Smooth muscle cell (in vitro differentiated cells): Measurements from ENCODE around the gene KRCC1. TPM values are rescaled to one million over a fixed set of nuclear protein-coding genes. Genes with fewer than 3 reads are reported as not detected.
A peak's percentile ranks its signal among the peaks of the same experiment; 100 is the strongest.

Experiments used
- DNase-seq: peaks from one replicate; lab custom pipeline; 2025; ENCODE audit not compliant: unreplicated experiment; lab: John Stamatoyannopoulos, UW
- H2AFZ ChIP-seq: fragments of 200-600 bp; sonication (generic); 2 replicates; pipeline ENCODE4 v1.6.0; 2016; ENCODE audit warnings: antibody characterized with exemption, low read depth, mild to moderate bottlenecking
- H3F3A ChIP-seq: fragments of 200-600 bp; sonication (generic); 2 replicates; pipeline ENCODE4 v1.6.0; 2017; ENCODE audit warnings: antibody characterized with exemption, low read depth
- H3K27ac ChIP-seq: fragments of 200-600 bp; sonication (generic); 2 replicates; pipeline ENCODE4 v1.5.1; 2016; ENCODE audit warnings: low read depth, mild to moderate bottlenecking
- H3K27me3 ChIP-seq: fragments of 200-600 bp; sonication (generic); 2 replicates; pipeline ENCODE4 v1.6.1; 2016; ENCODE audit warnings: low read depth, mild to moderate bottlenecking
- H3K36me3 ChIP-seq: fragments of 200-600 bp; sonication (generic); 2 replicates; pipeline ENCODE4 v1.5.1; 2016; ENCODE audit warnings: low read depth
- H3K4me1 ChIP-seq: fragments of 200-600 bp; sonication (generic); 2 replicates; pipeline ENCODE4 v1.5.1; 2016; ENCODE audit warnings: low read depth
- H3K4me2 ChIP-seq: fragments of 200-600 bp; sonication (generic); 2 replicates; pipeline ENCODE4 v1.6.0; 2016; ENCODE audit warnings: mild to moderate bottlenecking
- H3K4me3 ChIP-seq: fragments of 200-600 bp; sonication (generic); 2 replicates; pipeline ENCODE4 v1.5.1; 2016; ENCODE audit warnings: mild to moderate bottlenecking
- H3K79me2 ChIP-seq: fragments of 200-600 bp; sonication (generic); 2 replicates; pipeline ENCODE4 v1.6.0; 2016; ENCODE audit warnings: low read depth, mild to moderate bottlenecking
- H3K9ac ChIP-seq: fragments of 200-600 bp; sonication (generic); 2 replicates; pipeline ENCODE4 v1.6.0; 2016; ENCODE audit warnings: low read depth
- H3K9me3 ChIP-seq: fragments of 200-600 bp; sonication (generic); replicated peaks from 2 replicates; pipeline ENCODE4 v1.5.1; 2016; ENCODE audit warnings: low read depth
- H4K20me1 ChIP-seq: fragments of 200-600 bp; sonication (generic); 2 replicates; pipeline ENCODE4 v1.6.0; 2016; ENCODE audit warnings: low read depth
- CTCF ChIP-seq: fragments of 200-600 bp; sonication (generic); IDR thresholded peaks from 2 replicates; pipeline ENCODE4 v1.5.1; 2017; ENCODE audit warnings: borderline replicate concordance, mild to moderate bottlenecking, antibody characterized with exemption; ENCODE audit not compliant: insufficient read depth, poor library complexity, severe bottlenecking
- WGBS: methylation state at CpG from one replicate; pipeline ENCODE4 v1.1.7; 2016; ENCODE audit warnings: low lambda C conversion rate; 5-methylcytosine and 5-hydroxymethylcytosine counted together
- polyA plus RNA-seq: library from polyadenylated mRNA; unstranded; fragments of >200 nt; fragmentation: Nextera tagmentation; extraction: Ambion mirVana; gene quantifications from 2 replicates; pipeline ENCODE4 v1.2.1, GENCODE V29; 2016
- total RNA-seq: library from RNA; depleted of rRNA; stranded (reverse); fragments of >200 nt; gene quantifications from 2 replicates; pipeline ENCODE4 v1.2.3, GENCODE V29; 2014

Gene KRCC1
- total RNA-seq: 38.2 and 45.9 TPM in 2 replicates
- polyA plus RNA-seq: 18.9 and 19.7 TPM in 2 replicates

GRCh38 chr2:88055371-88056128 lies at the start of gene KRCC1:
Gene KRCC1 (minus strand): TSS chr2:88055783. CDS start chr2:88028563, 27,220 bp downstream.
- no peaks in the 10 kb centered on the region for H3K27me3 ChIP-seq
- H3K4me3 ChIP-seq: peak within 1 kb of the TSS; percentile 98
- DNase-seq: peak; percentile 78
- peak within 1 kb of the TSS; percentile 94 for H3K27ac ChIP-seq
- H3F3A ChIP-seq: no peaks in the 10 kb centered on the region
- peaks cover 19% of the 10 kb centered on the region for H4K20me1 ChIP-seq
- TF ChIP-seq CTCF: no peak
- peak within 1 kb of the TSS; percentile 96 for H3K9ac ChIP-seq
- peaks cover 12% of the 10 kb centered on the region for H3K4me1 ChIP-seq
- no peaks in the 10 kb centered on the region for H3K36me3 ChIP-seq
- H3K9me3 ChIP-seq: no peaks in the 10 kb centered on the region
- peak within 1 kb of the TSS; percentile 84 for H2AFZ ChIP-seq
- H3K4me2 ChIP-seq: peak within 1 kb of the TSS; percentile 95
- WGBS: under 1% methylated on average over 63 of the region's 77 CpGs
- peaks cover 44% of the 10 kb centered on the region for H3K79me2 ChIP-seq

- H3K79me2 ChIP-seq: no peaks in the 10 kb centered on the region
- H3K36me3 ChIP-seq: no peaks in the 10 kb centered on the region
- H3K9ac ChIP-seq: no peak overlapping the region
- H4K20me1 ChIP-seq: no peaks in the 10 kb centered on the region
- H3K4me3 ChIP-seq: no peak overlapping the region
- no peak for DNase-seq
- 86% methylated on average over 3 of the region's 3 CpGs for WGBS
- H3K27me3 ChIP-seq: peaks cover 2% of the 10 kb centered on the region
- H3K4me1 ChIP-seq: peaks cover 9% of the 10 kb centered on the region
- H3K27ac ChIP-seq: no peak overlapping the region
- no peak overlapping the region for H3K4me2 ChIP-seq
- H3F3A ChIP-seq: no peaks in the 10 kb centered on the region
- no peak for TF ChIP-seq CTCF
- H3K9me3 ChIP-seq: no peaks in the 10 kb centered on the region
- no peak overlapping the region for H2AFZ ChIP-seq
Measured at GRCh38 chr2:88100489-88100858, 44.9 kb upstream of the KRCC1 start.

- Histone ChIP-seq H3K4me2 (no peak overlapping the region), H3K27me3 (peaks cover 2% of the 10 kb centered on the region), H3K27ac (no peak overlapping the region), H3F3A (no peaks in the 10 kb centered on the region), H2AFZ (no peak overlapping the region), H4K20me1 (no peaks in the 10 kb centered on the region), H3K9ac (no peak overlapping the region), H3K36me3 (no peaks in the 10 kb centered on the region), H3K4me1 (peaks cover 9% of the 10 kb centered on the region), H3K79me2 (no peaks in the 10 kb centered on the region), H3K9me3 (no peaks in the 10 kb centered on the region), H3K4me3 (no peak overlapping the region)
- WGBS: 33% methylated on average over 3 of the region's 5 CpGs
- no peak for DNase-seq
- TF ChIP-seq CTCF: no peak
Measured at GRCh38 chr2:88099798-88100488, 44.4 kb upstream of the KRCC1 start.
